ENCODE data around the gene APMAP.

APMAP gene, protein sequence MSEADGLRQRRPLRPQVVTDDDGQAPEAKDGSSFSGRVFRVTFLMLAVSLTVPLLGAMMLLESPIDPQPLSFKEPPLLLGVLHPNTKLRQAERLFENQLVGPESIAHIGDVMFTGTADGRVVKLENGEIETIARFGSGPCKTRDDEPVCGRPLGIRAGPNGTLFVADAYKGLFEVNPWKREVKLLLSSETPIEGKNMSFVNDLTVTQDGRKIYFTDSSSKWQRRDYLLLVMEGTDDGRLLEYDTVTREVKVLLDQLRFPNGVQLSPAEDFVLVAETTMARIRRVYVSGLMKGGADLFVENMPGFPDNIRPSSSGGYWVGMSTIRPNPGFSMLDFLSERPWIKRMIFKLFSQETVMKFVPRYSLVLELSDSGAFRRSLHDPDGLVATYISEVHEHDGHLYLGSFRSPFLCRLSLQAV

GRCh38 chr20:24992487-24993205, at the start of gene APMAP:
Gene APMAP, minus strand, starts transcription at chr20:24992751. Its CDS starts 63 bp downstream, at chr20:24992688.
- peak; percentile 89 to 94 for DNase-seq (ENCODE audit: low read depth in 1 of 2, low spot score in 1 of 2)
- TF ChIP-seq JUND (IDR thresholded peaks at IDR 0.05; ENCODE audit: low read depth): no peak
- in situ Hi-C loops (cut with HindIII; ENCODE audit: low pct_unique_long_range_greater_than_20kb, low sequenced_read_pairs): no loop called here

- DNase-seq (ENCODE audit: low read depth in 1 of 2, low spot score in 1 of 2): no peak
- in situ Hi-C loops (cut with HindIII; ENCODE audit: low pct_unique_long_range_greater_than_20kb, low sequenced_read_pairs): no loop called here
- no peak for TF ChIP-seq JUND (IDR thresholded peaks at IDR 0.05; ENCODE audit: low read depth)
Measured at GRCh38 chr20:25041813-25042530, 49.4 kb upstream of the APMAP start.

GRCh38 chr20:25040438-25040831, 47.9 kb upstream of the APMAP start:
- no peak for TF ChIP-seq JUND (IDR thresholded peaks at IDR 0.05; ENCODE audit: low read depth)
- DNase-seq (ENCODE audit: low read depth in 1 of 2, low spot score in 1 of 2): peak; percentile 32 to 85
- in situ Hi-C loops (cut with HindIII; ENCODE audit: low pct_unique_long_range_greater_than_20kb, low sequenced_read_pairs): no loop called here

DNA sequence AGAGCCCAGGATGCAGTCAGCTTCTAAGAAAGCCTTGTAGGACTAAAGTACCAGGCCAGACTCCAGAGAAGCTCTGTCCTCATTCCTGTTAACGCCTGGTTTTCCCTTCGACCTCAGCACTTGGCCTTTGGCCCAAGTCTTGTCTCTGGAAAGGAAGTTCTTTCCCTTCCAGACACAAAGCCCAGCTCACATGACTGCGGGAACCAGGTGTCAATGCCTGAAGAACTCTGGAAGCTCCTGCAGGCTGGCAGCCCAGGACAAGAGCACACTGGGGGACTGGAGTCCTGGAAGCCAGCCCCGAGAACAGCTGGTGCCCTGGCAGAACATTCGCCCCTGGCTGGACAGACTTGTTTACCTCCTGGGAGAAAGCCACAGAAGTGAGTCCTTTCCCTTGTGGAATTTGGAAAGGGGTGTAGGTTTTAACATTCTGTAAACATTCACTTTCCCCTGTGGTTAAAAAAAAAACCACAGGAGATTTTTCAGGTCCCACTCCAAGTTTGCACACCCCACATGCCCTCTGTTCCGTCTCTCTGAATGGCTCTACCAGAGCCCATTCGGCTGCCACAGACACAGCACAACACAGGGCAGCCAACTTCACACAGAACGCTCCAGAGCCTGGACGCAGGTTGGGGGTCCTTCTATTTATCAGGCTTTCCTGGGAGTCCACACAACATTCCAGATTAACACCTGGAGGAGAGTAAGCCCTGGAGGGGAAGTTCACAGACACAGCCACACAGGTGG, 47.3 kb upstream of the APMAP start:
- in situ Hi-C loops (cut with HindIII; ENCODE audit: low pct_unique_long_range_greater_than_20kb, low sequenced_read_pairs): no loop called here
- peak; percentile 37 to 96 for DNase-seq (ENCODE audit: low read depth in 1 of 2, low spot score in 1 of 2)
- no peak for TF ChIP-seq JUND (IDR thresholded peaks at IDR 0.05; ENCODE audit: low read depth)

GRCh38 chr20:25038591-25039015, 46.1 kb upstream of the APMAP start:
- in situ Hi-C loops (cut with HindIII; ENCODE audit: low pct_unique_long_range_greater_than_20kb, low sequenced_read_pairs): no loop called here
- no peak for DNase-seq (ENCODE audit: low read depth in 1 of 2, low spot score in 1 of 2)
- no peak for TF ChIP-seq JUND (IDR thresholded peaks at IDR 0.05; ENCODE audit: low read depth)

- in situ Hi-C loops (cut with HindIII; ENCODE audit: low pct_unique_long_range_greater_than_20kb, low sequenced_read_pairs): no loop called here
- no peak for TF ChIP-seq JUND (IDR thresholded peaks at IDR 0.05; ENCODE audit: low read depth)
- no peak for DNase-seq (ENCODE audit: low read depth in 1 of 2, low spot score in 1 of 2)
Measured at GRCh38 chr20:25038103-25038410, 45.5 kb upstream of the APMAP start.

DNA sequence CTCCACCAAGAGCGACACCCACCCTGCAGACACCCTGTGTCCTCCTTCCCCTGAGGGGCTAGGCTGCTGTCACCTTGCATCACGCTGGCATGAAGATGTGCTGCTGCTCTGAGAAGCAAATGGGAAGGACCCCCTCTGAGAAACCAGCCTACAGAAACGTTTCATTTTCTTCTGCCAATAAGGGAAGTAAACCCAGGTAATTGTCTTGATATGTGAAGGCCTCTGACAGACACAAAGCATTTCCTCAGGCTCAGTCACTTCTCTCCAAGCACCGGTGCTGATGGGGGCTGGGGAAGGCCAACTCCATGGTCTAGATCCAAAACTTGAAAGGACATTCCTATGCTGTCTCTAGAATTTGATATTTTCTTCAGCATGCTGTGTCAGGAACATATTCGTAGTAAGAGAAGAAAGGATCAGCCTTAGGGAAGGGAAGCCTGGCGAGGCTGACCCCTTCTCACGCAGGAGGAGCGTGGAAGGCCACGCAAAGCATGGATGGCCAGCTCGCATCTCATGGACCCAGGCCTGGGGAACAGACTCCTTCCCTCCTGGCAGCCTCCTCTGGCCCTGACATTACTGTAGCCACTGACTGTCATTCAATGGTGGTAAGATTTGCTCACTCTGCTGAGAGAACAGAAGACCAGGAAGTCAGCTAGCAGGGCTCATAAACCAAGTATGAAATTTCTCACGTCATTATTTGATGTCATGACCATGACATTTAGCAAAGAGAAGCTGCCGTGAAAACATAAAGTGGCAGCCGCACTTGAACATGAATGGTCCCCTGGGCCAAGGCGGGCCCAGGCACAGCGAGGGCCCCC, 44.9 kb upstream of the APMAP start:
- no peak for DNase-seq (ENCODE audit: low read depth in 1 of 2, low spot score in 1 of 2)
- TF ChIP-seq JUND (IDR thresholded peaks at IDR 0.05; ENCODE audit: low read depth): no peak
- in situ Hi-C loops (cut with HindIII; ENCODE audit: low pct_unique_long_range_greater_than_20kb, low sequenced_read_pairs): no loop called here

- TF ChIP-seq JUND (IDR thresholded peaks at IDR 0.05; ENCODE audit: low read depth): no peak
- no peak for DNase-seq (ENCODE audit: low read depth in 1 of 2, low spot score in 1 of 2)
- in situ Hi-C loops (cut with HindIII; ENCODE audit: low pct_unique_long_range_greater_than_20kb, low sequenced_read_pairs): no loop called here
Measured at GRCh38 chr20:25036331-25036936, 43.9 kb upstream of the APMAP start.

GRCh38 chr20:25035921-25036320, 43.4 kb upstream of the APMAP start:
- TF ChIP-seq JUND (IDR thresholded peaks at IDR 0.05; ENCODE audit: low read depth): no peak
- in situ Hi-C loops (cut with HindIII; ENCODE audit: low pct_unique_long_range_greater_than_20kb, low sequenced_read_pairs): no loop called here
- DNase-seq (ENCODE audit: low read depth in 1 of 2, low spot score in 1 of 2): no peak

DNA sequence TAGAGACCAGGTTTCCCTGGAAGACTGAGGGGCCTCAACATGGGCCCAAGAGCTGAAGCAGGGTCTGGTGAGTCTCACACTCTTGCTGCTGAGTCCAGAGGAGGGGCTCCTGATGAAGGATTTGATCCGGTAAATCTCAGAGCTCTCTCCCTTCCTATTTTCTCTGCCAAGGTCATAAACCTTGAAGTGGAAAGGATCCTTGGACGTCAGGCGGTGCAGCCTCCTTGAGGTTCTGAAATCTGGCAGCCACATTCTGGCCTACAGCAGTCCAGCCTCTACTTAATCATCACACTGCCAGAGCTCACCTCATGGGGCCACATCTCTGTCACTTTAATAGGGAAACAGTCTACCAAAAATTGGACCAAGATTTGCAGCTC, 41.4 kb upstream of the APMAP start:
- TF ChIP-seq JUND (IDR thresholded peaks at IDR 0.05; ENCODE audit: low read depth): no peak
- DNase-seq (ENCODE audit: low read depth in 1 of 2, low spot score in 1 of 2): no peak
- in situ Hi-C loops (cut with HindIII; ENCODE audit: low pct_unique_long_range_greater_than_20kb, low sequenced_read_pairs): no loop called here

GRCh38 chr20:25033265-25033923, 40.8 kb upstream of the APMAP start:
- in situ Hi-C loops (cut with HindIII; ENCODE audit: low pct_unique_long_range_greater_than_20kb, low sequenced_read_pairs): no loop called here
- no peak for TF ChIP-seq JUND (IDR thresholded peaks at IDR 0.05; ENCODE audit: low read depth)
- no peak for DNase-seq (ENCODE audit: low read depth in 1 of 2, low spot score in 1 of 2)

Measured in T47D (cell line).